GM12878 (cell line): ENCODE results near the gene TMEM266. TPM values are rescaled to one million over a fixed set of nuclear protein-coding genes. Genes with fewer than 3 reads are reported as not detected.

Experiments used
- ASH2L ChIP-seq: fragments of 300-600, 200-600 bp; sonication (generic); IDR thresholded peaks from 2 replicates; pipeline ENCODE4 v1.6.1; 2017; ENCODE audit warnings: low read depth, mild to moderate bottlenecking, borderline replicate concordance
- BHLHE40 ChIP-seq, 2 experiments: fragments of 450-650 bp in 1 of 2; IDR thresholded peaks; 2 replicates each; pipeline ENCODE4 v1.6.1; 2011 to 2017; ENCODE audit warnings: low read depth in 2 of 2, borderline replicate concordance in 1 of 2, improper control_type of control experiment in 1 of 2, low read length in 1 of 2, mild to moderate bottlenecking in 1 of 2
- NFYB ChIP-seq: IDR thresholded peaks from 2 replicates; pipeline ENCODE4 v1.6.1; 2011; ENCODE audit warnings: low read depth, mild to moderate bottlenecking, low read length, improper control_type of control experiment, moderate library complexity; ENCODE audit not compliant: insufficient read depth
- RELB ChIP-seq: fragments of 450-650 bp; IDR thresholded peaks from 2 replicates; pipeline ENCODE4 v1.6.1; 2017; ENCODE audit warnings: low read depth, mild to moderate bottlenecking, moderate library complexity
- SMAD1 ChIP-seq: fragments of 450-650 bp; IDR thresholded peaks from 2 replicates; pipeline ENCODE4 v1.6.1; 2018; ENCODE audit warnings: mild to moderate bottlenecking, low read depth; ENCODE audit not compliant: partially characterized antibody
- TBL1XR1 ChIP-seq: IDR thresholded peaks from 2 replicates; pipeline ENCODE4 v1.6.1; 2012; ENCODE audit warnings: low read depth, low read length, improper control_type of control experiment
- TCF12 ChIP-seq: IDR thresholded peaks from 2 replicates; pipeline ENCODE4 v1.6.1; 2011; ENCODE audit warnings: low read depth, mild to moderate bottlenecking, low read length
- ZBTB40 ChIP-seq: fragments of 450-650 bp; IDR thresholded peaks from 2 replicates; pipeline ENCODE4 v1.6.1; 2016; ENCODE audit warnings: mild to moderate bottlenecking, moderate library complexity, borderline replicate concordance
- polyA plus RNA-seq, 11 experiments: library from polyadenylated mRNA; depleted of rRNA in 4 of 11; unstranded in 6 of 11; stranded (reverse) in 5 of 11; fragments of >200 nt; fragmentation: Nextera tagmentation in 4 of 11; fragmentation: Illumina TruSeq in 1 of 11; extraction: Ambion mirVana in 4 of 11; extraction: Trizol in 1 of 11; gene quantifications; 1 replicate in 1 of 11; 2 replicates in 10 of 11; pipeline versions ENCODE4 v1.2.1 to v1.2.3, GENCODE V29; 2011 to 2016; ENCODE audit warnings: inconsistent platforms in 2 of 11, missing spikeins in 2 of 11, low read depth in 1 of 11
- total RNA-seq, 4 experiments: library from RNA; depleted of rRNA in 3 of 4; stranded (reverse); fragments of >200 nt in 3 of 4; fragmentation: Illumina TruSeq in 1 of 4; extraction: Trizol in 1 of 4; gene quantifications; 2 replicates each; pipeline versions ENCODE4 v1.2.1 to v1.2.3, GENCODE V29; 2013 to 2021

The TMEM266 gene
- total and polyA plus RNA-seq, 10 of the 15 experiments (the other 5 are each of a cell fraction or from before 2014, with no cell fraction given) = 0.11 to 0.70 (median 0.39) TPM

- no peak for TF ChIP-seq RELB
- no peak for TF ChIP-seq BHLHE40 (IDR thresholded peaks at IDR 0.05; ENCODE audit: borderline replicate concordance in 1 of 2, low read depth in 2 of 2, low read length in 1 of 2)
- TF ChIP-seq ZBTB40 = no peak
- TF ChIP-seq SMAD1 = no peak
- no peak for TF ChIP-seq TBL1XR1
- TF ChIP-seq NFYB = no peak
- TF ChIP-seq ASH2L = no peak
- no peak for TF ChIP-seq TCF12
These were observed 134.1 kb downstream of the TMEM266 start (continued) for GRCh38 chr15:76193934-76194333.
